Neuronal stem cell (in vitro differentiated cells): ENCODE measurements around the gene WWOX.

Source experiments
- DNase-seq: peaks from one replicate; pipeline ENCODE4 v3.0.0-alpha.2; 2013; ENCODE audit warnings: low spot score
- H2AFZ ChIP-seq: one replicate; pipeline ENCODE4 v1.6.1; 2013; ENCODE audit warnings: mild to moderate bottlenecking, low read length, inconsistent platforms
- H2AK5ac ChIP-seq: 2 replicates; pipeline ENCODE4 v1.6.1; 2013; ENCODE audit warnings: low read depth, mild to moderate bottlenecking, inconsistent platforms, low read length, moderate library complexity, mixed read lengths
- H2BK120ac ChIP-seq: 2 replicates; pipeline ENCODE4 v1.6.1; 2013; ENCODE audit warnings: low read depth, mild to moderate bottlenecking, inconsistent platforms, low read length, moderate library complexity, mixed read lengths
- H2BK12ac ChIP-seq: one replicate; pipeline ENCODE4 v1.6.1; 2013; ENCODE audit warnings: low read length, inconsistent platforms
- H2BK15ac ChIP-seq: 2 replicates; pipeline ENCODE4 v1.6.1; 2013; ENCODE audit warnings: mild to moderate bottlenecking, low read length, inconsistent platforms, mixed read lengths
- H2BK5ac ChIP-seq: one replicate; pipeline ENCODE4 v1.6.1; 2013; ENCODE audit warnings: inconsistent platforms, mild to moderate bottlenecking, low read length, moderate library complexity
- H3K14ac ChIP-seq: one replicate; pipeline ENCODE4 v1.6.1; 2013; ENCODE audit warnings: low read length, inconsistent platforms
- H3K18ac ChIP-seq: 2 replicates; pipeline ENCODE4 v1.6.1; 2013; ENCODE audit warnings: low read length, inconsistent platforms
- H3K23ac ChIP-seq: 2 replicates; pipeline ENCODE4 v1.6.1; 2013; ENCODE audit warnings: low read depth, mild to moderate bottlenecking, mixed read lengths, low read length, inconsistent platforms; ENCODE audit not compliant: poor library complexity
- H3K27ac ChIP-seq: replicated peaks from 3 replicates; pipeline ENCODE4 v1.5.1; 2013; ENCODE audit warnings: low read length, inconsistent platforms
- H3K27me3 ChIP-seq, 3 experiments: 2 replicates each; pipeline ENCODE4 v1.6.1; 2013; ENCODE audit warnings: low read length in 3 of 3, mild to moderate bottlenecking in 2 of 3, inconsistent platforms in 1 of 3, low read depth in 1 of 3, mixed read lengths in 1 of 3, moderate library complexity in 1 of 3; ENCODE audit not compliant: control insufficient read depth in 3 of 3, insufficient read depth in 3 of 3
- H3K36me3 ChIP-seq, 2 donors: replicated peaks in 1 of 2; 2 replicates each; pipeline ENCODE4 v1.6.1; 2013; ENCODE audit warnings: low read length in 2 of 2; ENCODE audit not compliant: control insufficient read depth in 2 of 2, insufficient read depth in 2 of 2
- H3K4ac ChIP-seq: 2 replicates; pipeline ENCODE4 v1.6.1; 2013; ENCODE audit warnings: inconsistent platforms, mild to moderate bottlenecking, low read length, moderate library complexity
- H3K4me1 ChIP-seq, 2 donors: 1 replicate in 1 of 2; 2 replicates in 1 of 2; pipeline ENCODE4 v1.6.1; 2013; ENCODE audit warnings: low read length in 2 of 2, low read depth in 1 of 2; ENCODE audit not compliant: control insufficient read depth in 2 of 2, insufficient read depth in 1 of 2
- H3K4me2 ChIP-seq: one replicate; pipeline ENCODE4 v1.6.1; 2013; ENCODE audit warnings: mild to moderate bottlenecking, low read length, inconsistent platforms; ENCODE audit not compliant: insufficient read depth, poor library complexity, severe bottlenecking
- H3K4me3 ChIP-seq, 2 donors: 2 replicates each; pipeline ENCODE4 v1.5.1; 2013; ENCODE audit warnings: low read length in 2 of 2, mild to moderate bottlenecking in 2 of 2, inconsistent platforms in 1 of 2, moderate library complexity in 1 of 2
- H3K79me1 ChIP-seq: one replicate; pipeline ENCODE4 v1.6.1; 2013; ENCODE audit warnings: low read depth, mild to moderate bottlenecking, inconsistent platforms, low read length, moderate library complexity
- H3K9ac ChIP-seq: one replicate; pipeline ENCODE4 v1.6.1; 2013; ENCODE audit warnings: mild to moderate bottlenecking, low read depth, low read length, inconsistent platforms; ENCODE audit not compliant: poor library complexity
- H3K9me3 ChIP-seq, 2 donors: replicated peaks in 1 of 2; 2 replicates each; pipeline versions ENCODE3 to v1.6.1; 2013; ENCODE audit warnings: low read length in 2 of 2, mild to moderate bottlenecking in 2 of 2, inconsistent platforms in 1 of 2, low read depth in 1 of 2, mixed read lengths in 1 of 2, moderate library complexity in 1 of 2; ENCODE audit not compliant: control insufficient read depth in 2 of 2, insufficient read depth in 1 of 2
- H4K8ac ChIP-seq: one replicate; pipeline ENCODE4 v1.6.1; 2013; ENCODE audit warnings: low read depth, mild to moderate bottlenecking, inconsistent platforms, low read length, moderate library complexity
- H4K91ac ChIP-seq: one replicate; pipeline ENCODE4 v1.6.1; 2013; ENCODE audit warnings: low read length, low read depth, mild to moderate bottlenecking, inconsistent platforms; ENCODE audit not compliant: poor library complexity
- WGBS, 2 donors: extraction: QIAGEN DNeasy Blood & Tissue Kit; methylation state at CpG; one replicate each; pipeline ENCODE4 v1.1.7; 2013; ENCODE audit warnings: missing lambda C conversion rate in 2 of 2, mixed read lengths in 1 of 2; ENCODE audit not compliant: insufficient read length in 2 of 2, insufficient replicate concordance in 1 of 2; ENCODE audit errors: extremely low coverage in 2 of 2; 5-methylcytosine and 5-hydroxymethylcytosine counted together

WWOX gene

DNA sequence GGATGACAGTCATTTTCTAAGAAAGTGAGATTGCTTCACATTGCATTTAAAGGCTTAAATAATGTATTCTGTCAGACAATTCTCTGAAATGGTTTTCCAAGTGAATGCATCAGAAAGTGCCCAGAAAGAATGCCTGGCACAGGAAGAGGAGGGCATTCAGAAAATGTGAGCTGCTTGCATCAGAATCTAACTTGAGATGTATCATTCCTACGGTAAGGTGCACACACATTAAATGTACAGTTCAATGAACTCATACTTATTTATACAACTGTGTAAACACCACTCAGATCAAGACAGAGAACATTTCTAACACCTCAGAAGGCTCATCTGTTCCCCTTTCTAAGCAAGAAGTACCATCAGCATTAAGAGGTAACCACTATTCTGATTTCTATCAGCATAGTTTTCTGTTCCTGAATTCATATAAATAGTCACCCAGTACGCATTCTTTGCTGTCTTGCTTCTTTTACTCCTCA is 863.0 kb downstream of the WWOX start:
- WGBS, 2 donors: no CpG with 5 or more reads among the region's 2 CpGs
- Histone ChIP-seq H3K14ac (no peak overlapping the region), H2AFZ (no peak overlapping the region), H3K79me1 (no peaks in the 10 kb centered on the region), H3K36me3 (no peaks in the 10 kb centered on the region), H2BK5ac (no peak overlapping the region), H3K9me3 (peaks cover 2 to 7% of the 10 kb centered on the region in 2 donors), H2BK120ac (no peak overlapping the region), H2AK5ac (no peak overlapping the region), H2BK15ac (no peak overlapping the region), H2BK12ac (no peak overlapping the region), H3K4me3 (no peak overlapping the region), H3K4ac (no peak overlapping the region), H3K4me1 (peaks cover 7 to 9% of the 10 kb centered on the region in 2 donors), H3K4me2 (no peak overlapping the region), H3K27me3 (peaks cover 0 to 6% (median 0%) of the 10 kb centered on the region in 3 experiments), H3K23ac (no peak overlapping the region), H3K9ac (no peak overlapping the region), H3K27ac (no peak overlapping the region), H4K91ac (no peak overlapping the region), H3K18ac (no peak overlapping the region), H4K8ac (no peak overlapping the region)
- no peak for DNase-seq

DNA sequence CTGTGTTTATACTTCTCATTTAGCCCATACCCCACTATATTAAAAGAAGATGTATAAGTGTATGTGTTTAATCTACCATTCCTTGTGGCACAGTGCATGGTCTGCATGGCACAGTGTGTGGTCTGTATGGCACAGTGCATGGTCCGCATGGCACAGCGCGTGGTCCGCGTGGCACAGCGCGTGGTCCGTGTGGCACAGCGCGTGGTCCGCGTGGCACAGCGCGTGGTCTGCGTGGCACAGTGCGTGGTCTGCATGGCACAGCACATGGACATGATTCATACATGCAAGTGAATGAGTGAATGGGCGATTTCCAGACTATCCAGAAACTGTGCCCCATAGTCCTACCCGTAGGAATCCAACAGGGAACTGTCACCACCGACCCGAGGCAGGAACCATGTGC is 868.5 kb downstream of the WWOX start:
- no peak overlapping the region for H3K4ac ChIP-seq
- H3K4me1 ChIP-seq: peaks cover 2 to 4% of the 10 kb centered on the region in 2 donors
- H3K36me3 ChIP-seq: no peaks in the 10 kb centered on the region
- peak overlapping the region; percentile 52 for H3K18ac ChIP-seq
- H3K27me3 ChIP-seq: no peaks in the 10 kb centered on the region
- H3K4me3 ChIP-seq: no peak overlapping the region
- no CpG with 5 or more reads among the region's 20 CpGs for WGBS, 2 donors
- peak overlapping the region; percentile 49 for H3K14ac ChIP-seq
- no peak overlapping the region for H4K8ac ChIP-seq
- H2AFZ ChIP-seq: no peak overlapping the region
- no peak overlapping the region for H2BK15ac ChIP-seq
- no peak overlapping the region for H2BK120ac ChIP-seq
- H3K79me1 ChIP-seq: no peaks in the 10 kb centered on the region
- no peak overlapping the region for H2BK12ac ChIP-seq
- DNase-seq: no peak
- no peak overlapping the region for H3K4me2 ChIP-seq
- no peak overlapping the region for H3K27ac ChIP-seq
- no peak overlapping the region for H4K91ac ChIP-seq
- peaks cover 2 to 3% of the 10 kb centered on the region in 2 donors for H3K9me3 ChIP-seq
- H2BK5ac ChIP-seq: no peak overlapping the region
- no peak overlapping the region for H3K9ac ChIP-seq
- no peak overlapping the region for H2AK5ac ChIP-seq
- no peak overlapping the region for H3K23ac ChIP-seq

GRCh38 chr16:78969721-78970120 is 870.3 kb downstream of the WWOX start:
- Histone ChIP-seq H2AK5ac (no peak overlapping the region), H4K8ac (no peak overlapping the region), H3K9ac (no peak overlapping the region), H3K23ac (no peak overlapping the region), H3K14ac (no peak overlapping the region), H3K27me3 (no peaks in the 10 kb centered on the region), H3K27ac (no peak overlapping the region), H3K79me1 (no peaks in the 10 kb centered on the region), H3K18ac (no peak overlapping the region), H3K4ac (no peak overlapping the region), H2BK5ac (no peak overlapping the region), H3K4me1 (peaks cover 2 to 4% of the 10 kb centered on the region in 2 donors), H2BK12ac (no peak overlapping the region), H2BK120ac (no peak overlapping the region), H2AFZ (no peak overlapping the region), H3K9me3 (peaks cover 0 to 2% of the 10 kb centered on the region in 2 donors), H3K4me3 (no peak overlapping the region), H2BK15ac (no peak overlapping the region), H4K91ac (no peak overlapping the region), H3K4me2 (no peak overlapping the region), H3K36me3 (no peaks in the 10 kb centered on the region)
- DNase-seq: no peak
- no CpG with 5 or more reads among the region's 3 CpGs for WGBS, 2 donors

- no peak overlapping the region for H2BK120ac ChIP-seq
- no peaks in the 10 kb centered on the region for H3K79me1 ChIP-seq
- no peak overlapping the region for H3K27ac ChIP-seq
- H3K23ac ChIP-seq: no peak overlapping the region
- no peak overlapping the region for H3K18ac ChIP-seq
- H3K9me3 ChIP-seq: peaks cover 0 to 3% of the 10 kb centered on the region in 2 donors
- H2BK12ac ChIP-seq: no peak overlapping the region
- DNase-seq: no peak
- H3K27me3 ChIP-seq: no peaks in the 10 kb centered on the region
- H3K4me3 ChIP-seq: no peak overlapping the region
- H2BK5ac ChIP-seq: no peak overlapping the region
- H3K14ac ChIP-seq: no peak overlapping the region
- no peak overlapping the region for H3K9ac ChIP-seq
- H3K4ac ChIP-seq: no peak overlapping the region
- H3K36me3 ChIP-seq: no peaks in the 10 kb centered on the region
- H2AFZ ChIP-seq: no peak overlapping the region
- H3K4me1 ChIP-seq: peaks cover 2 to 4% of the 10 kb centered on the region in 2 donors
- H2BK15ac ChIP-seq: no peak overlapping the region
- WGBS, 2 donors: no CpG with 5 or more reads among the region's 2 CpGs
- no peak overlapping the region for H3K4me2 ChIP-seq
- no peak overlapping the region for H4K91ac ChIP-seq
- H4K8ac ChIP-seq: no peak overlapping the region
- H2AK5ac ChIP-seq: no peak overlapping the region
Measured at GRCh38 chr16:78970650-78971049, 871.2 kb downstream of the WWOX start.
